IMR-90 (cell line): ENCODE data around the gene CIAO3. TPM values are rescaled to one million over a fixed set of nuclear protein-coding genes. Genes with fewer than 3 reads are reported as not detected.

ENCODE experiments used
- ATAC-seq: fragments of 200-7000 bp; cut with Tn5 transposase; 2 replicates; pipeline ENCODE4 v1.9.1; 2020; ENCODE audit warnings: low read depth, mild to moderate bottlenecking, moderate library complexity
- BruUV-seq: library from RNA; stranded (reverse); fragments of 400-500 nt; replicated peaks from 2 replicates; lab custom pipeline; 2021; lab: Mats Ljungman, UMichigan
- CTCF ChIA-PET: fragments of 300-600 bp; formaldehyde crosslinking; extraction: SDS; loops from one replicate; lab custom pipeline; 2021; ENCODE audit warnings: antibody characterized with exemption; lab: Yijun Ruan, JAX
- POLR2A ChIA-PET: fragments of 300-600 bp; sonication (Branson Sonifier 250); formaldehyde crosslinking; loops from one replicate; lab custom pipeline; 2022; ENCODE audit warnings: antibody characterized with exemption; ENCODE audit not compliant: unreplicated experiment; lab: Charles Lee
- DNase-seq: peaks from one replicate; pipeline ENCODE4 v3.0.0; 2013
- H2AFZ ChIP-seq: replicated peaks from 2 replicates; pipeline ENCODE3; 2013; ENCODE audit warnings: low read length, mild to moderate bottlenecking; ENCODE audit not compliant: poor library complexity
- H2AK5ac ChIP-seq: 2 replicates; pipeline ENCODE4 v1.6.1; 2013; ENCODE audit warnings: low read depth, low read length, inconsistent platforms
- H2AK9ac ChIP-seq: replicated peaks from 2 replicates; pipeline ENCODE3; 2013; ENCODE audit warnings: mild to moderate bottlenecking, low read depth, low read length, moderate library complexity; ENCODE audit not compliant: poor library complexity
- H2BK120ac ChIP-seq: 2 replicates; pipeline ENCODE4 v1.6.1; 2013; ENCODE audit warnings: low read depth, low read length, inconsistent platforms
- H2BK15ac ChIP-seq: 3 replicates; pipeline ENCODE4 v1.6.1; 2013; ENCODE audit warnings: low read depth, low read length, inconsistent platforms
- H2BK20ac ChIP-seq: 2 replicates; pipeline ENCODE4 v1.6.1; 2013; ENCODE audit warnings: low read depth, mild to moderate bottlenecking, inconsistent platforms, low read length, moderate library complexity
- H2BK5ac ChIP-seq: 2 replicates; pipeline ENCODE4 v1.6.1; 2013; ENCODE audit warnings: mild to moderate bottlenecking, low read depth, low read length, inconsistent platforms; ENCODE audit not compliant: poor library complexity, severe bottlenecking
- H3K14ac ChIP-seq: replicated peaks from 2 replicates; pipeline ENCODE4 v1.6.1; 2013; ENCODE audit warnings: low read depth, low read length, inconsistent platforms
- H3K18ac ChIP-seq: 2 replicates; pipeline ENCODE4 v1.6.1; 2013; ENCODE audit warnings: low read depth, low read length, control low read depth
- H3K23ac ChIP-seq: 2 replicates; pipeline ENCODE4 v1.6.1; 2013; ENCODE audit warnings: low read depth, low read length, inconsistent platforms
- H3K27ac ChIP-seq: 2 replicates; pipeline ENCODE4 v1.5.1; 2013; ENCODE audit warnings: mild to moderate bottlenecking, control low read depth, low read length; ENCODE audit not compliant: insufficient read depth
- H3K27me3 ChIP-seq: 2 replicates; pipeline ENCODE4 v1.6.1; 2013; ENCODE audit warnings: low read length; ENCODE audit not compliant: control insufficient read depth, insufficient read depth
- H3K36me3 ChIP-seq: 2 replicates; pipeline ENCODE4 v1.6.1; 2013; ENCODE audit warnings: low read length, mixed read lengths; ENCODE audit not compliant: control insufficient read depth, insufficient read depth
- H3K4ac ChIP-seq: 2 replicates; pipeline ENCODE4 v1.6.1; 2013; ENCODE audit warnings: low read depth, low read length, inconsistent platforms
- H3K4me1 ChIP-seq: 2 replicates; pipeline ENCODE4 v1.6.1; 2013; ENCODE audit warnings: low read length, mixed read lengths; ENCODE audit not compliant: control insufficient read depth, insufficient read depth
- H3K4me2 ChIP-seq: 2 replicates; pipeline ENCODE4 v1.6.1; 2013; ENCODE audit warnings: low read depth, mild to moderate bottlenecking, control low read depth, low read length, moderate library complexity
- H3K4me3 ChIP-seq: 2 replicates; pipeline ENCODE4 v1.5.1; 2013; ENCODE audit warnings: low read depth, mild to moderate bottlenecking, control low read depth, low read length, moderate library complexity; ENCODE audit not compliant: insufficient read depth
- H3K56ac ChIP-seq: 2 replicates; pipeline ENCODE4 v1.6.1; 2013; ENCODE audit warnings: low read length, inconsistent platforms; ENCODE audit not compliant: insufficient read depth; ENCODE audit errors: extremely low read depth
- H3K79me1 ChIP-seq, 2 experiments: 2 replicates each; pipeline ENCODE4 v1.6.1; 2013; ENCODE audit warnings: low read length in 2 of 2, inconsistent platforms in 1 of 2, low read depth in 1 of 2
- H3K9ac ChIP-seq: 2 replicates; pipeline ENCODE4 v1.6.1; 2013; ENCODE audit warnings: low read depth, low read length, control low read depth
- H3K9me1 ChIP-seq: 2 replicates; pipeline ENCODE4 v1.6.1; 2013; ENCODE audit warnings: low read length, inconsistent platforms; ENCODE audit not compliant: insufficient read depth
- H3K9me3 ChIP-seq: 2 replicates; pipeline ENCODE4 v1.6.1; 2013; ENCODE audit warnings: low read length; ENCODE audit not compliant: control insufficient read depth, insufficient read depth
- H4K20me1 ChIP-seq: 2 replicates; pipeline ENCODE4 v1.6.1; 2013; ENCODE audit warnings: low read length, inconsistent platforms; ENCODE audit not compliant: insufficient read depth
- H4K5ac ChIP-seq: 2 replicates; pipeline ENCODE4 v1.6.1; 2013; ENCODE audit warnings: mild to moderate bottlenecking, low read depth, low read length, control low read depth
- H4K8ac ChIP-seq, 2 experiments: 2 replicates each; pipeline ENCODE4 v1.6.1; 2013; ENCODE audit warnings: low read depth in 2 of 2, low read length in 2 of 2, control low read depth in 1 of 2, inconsistent platforms in 1 of 2
- H4K91ac ChIP-seq: 2 replicates; pipeline ENCODE4 v1.6.1; 2013; ENCODE audit warnings: low read depth, low read length, inconsistent platforms; ENCODE audit not compliant: insufficient read depth
- BHLHE40 ChIP-seq: fragments of 150-350 bp; IDR thresholded peaks from 2 replicates; pipeline ENCODE4 v1.6.1; 2016; ENCODE audit warnings: mild to moderate bottlenecking, low read depth, low read length
- CEBPB ChIP-seq: IDR thresholded peaks from 2 replicates; pipeline ENCODE4 v1.6.1; 2012; ENCODE audit warnings: low read depth, low read length, improper control_type of control experiment
- CHD1 ChIP-seq: IDR thresholded peaks from 2 replicates; pipeline ENCODE4 v1.6.1; 2012; ENCODE audit warnings: low read depth, low read length, improper control_type of control experiment
- CTCF ChIP-seq: conservative IDR thresholded peaks from 2 replicates; pipeline ENCODE4 v1.5.1; 2012; ENCODE audit warnings: mild to moderate bottlenecking, low read depth, low read length, improper control_type of control experiment
- FOS ChIP-seq: fragments of 150-350 bp; IDR thresholded peaks from 2 replicates; pipeline ENCODE4 v1.6.1; 2016; ENCODE audit warnings: low read depth, low read length
- POLR2A ChIP-seq: IDR thresholded peaks from 2 replicates; pipeline ENCODE4 v1.6.1; 2012; ENCODE audit warnings: mild to moderate bottlenecking, low read depth, low read length
- RAD21 ChIP-seq: IDR thresholded peaks from 2 replicates; pipeline ENCODE4 v1.6.1; 2012; ENCODE audit warnings: low read length, improper control_type of control experiment
- RFX5 ChIP-seq: IDR thresholded peaks from 2 replicates; pipeline ENCODE4 v1.8.0; 2012; ENCODE audit warnings: low read depth, mild to moderate bottlenecking, low read length, moderate library complexity
- WGBS, 2 experiments: methylation state at CpG; one replicate each; pipeline versions ENCODE4 v1.1.5 to v1.1.7; 2013; ENCODE audit warnings: missing lambda C conversion rate in 2 of 2; ENCODE audit not compliant: insufficient read length in 1 of 2; ENCODE audit errors: extremely low coverage in 2 of 2; 5-methylcytosine and 5-hydroxymethylcytosine counted together
- dilution Hi-C: fragments of 300-500 bp; cut with HindIII; formaldehyde crosslinking; loops from one replicate; pipeline ENCODE4 v1.14.3; 2018; ENCODE audit warnings: low sequenced_read_pairs; ENCODE audit not compliant: unreplicated experiment
- in situ Hi-C: fragments of 300-500 bp; cut with MboI; formaldehyde crosslinking; loops from 3 replicates; pipeline ENCODE4 v1.14.3; 2019; ENCODE audit warnings: low sequenced_read_pairs, inconsistent platforms, mixed read lengths
- intact Hi-C: fragments of 100-400 bp; cut with micrococcal nuclease; formaldehyde crosslinking; loops from 2 replicates; pipeline ENCODE4 v1.10.0; 2022
- polyA plus RNA-seq, 3 experiments: library from polyadenylated mRNA; depleted of rRNA; stranded (reverse); fragments of >200 nt; gene quantifications; 2 replicates each; pipeline ENCODE4 v1.2.3, GENCODE V29; 2012; ENCODE audit warnings: low replicate concordance in 1 of 3
- total RNA-seq: library from RNA; depleted of rRNA; stranded (reverse); fragments of >200 nt; gene quantifications from 2 replicates; pipeline ENCODE4 v1.2.3, GENCODE V29; 2012

CIAO3 gene
- total and polyA plus RNA-seq, 2 of the 4 experiments (the other 2 are of a cell fraction): 17.0 to 20.2 TPM

DNA sequence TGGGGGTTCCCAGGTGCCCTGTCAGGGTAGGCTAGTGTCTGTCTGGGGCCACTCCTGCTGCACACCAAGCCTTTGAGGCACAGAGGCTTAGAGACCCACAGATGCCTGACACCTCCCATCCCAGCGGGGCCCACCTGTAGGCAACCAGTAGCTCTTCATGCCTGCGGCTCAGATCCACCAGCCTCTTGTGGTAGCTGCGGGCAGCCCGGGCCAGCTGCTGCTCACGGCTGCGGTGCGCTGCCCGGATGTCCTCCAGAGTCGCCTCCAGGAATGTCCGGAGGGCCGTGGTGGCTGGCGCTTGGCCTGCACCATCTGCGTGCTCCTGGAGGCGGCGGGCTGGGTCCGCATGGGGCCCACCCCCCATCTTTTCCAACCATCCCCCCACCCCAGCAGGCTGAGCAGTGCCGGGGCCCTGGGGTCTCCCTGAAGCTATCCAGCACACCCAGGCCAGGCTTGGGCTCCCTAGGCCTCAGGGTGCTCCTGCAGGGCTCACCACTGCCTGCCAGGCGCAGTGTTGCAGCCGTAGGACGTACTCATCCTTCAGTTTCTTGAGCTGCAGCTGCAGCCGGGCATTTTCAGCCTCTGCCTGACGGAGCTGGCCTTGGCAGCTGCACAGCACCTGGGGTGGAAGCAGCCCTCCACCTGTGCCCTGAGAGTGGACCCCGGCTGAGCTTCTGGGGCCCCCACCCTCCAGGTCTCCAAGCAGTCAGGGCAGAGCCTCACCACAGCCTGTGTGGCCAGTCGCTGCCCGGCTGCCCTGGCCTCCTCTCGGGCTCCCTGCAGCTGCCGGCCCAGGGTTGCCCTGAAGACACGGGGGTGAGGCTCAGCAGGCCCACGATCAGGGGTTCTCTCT lies 16.4 kb downstream of the CIAO3 start:
- H3K9me3 ChIP-seq: no peaks in the 10 kb centered on the region
- peaks cover 1% of the 10 kb centered on the region; the same call in 1 of the 2 replicates for H3K36me3 ChIP-seq
- H3K79me1 ChIP-seq: peaks cover 4 to 8% of the 10 kb centered on the region in 2 experiments; a peak in 2 of 4 replicates
- H3K23ac ChIP-seq: no peak overlapping the region
- TF ChIP-seq BHLHE40: no peak
- TF ChIP-seq FOS: no peak
- no peak for TF ChIP-seq CHD1
- TF ChIP-seq RFX5: no peak
- no peak for TF ChIP-seq POLR2A
- no peak for TF ChIP-seq CEBPB
- no peak for TF ChIP-seq RAD21
- TF ChIP-seq CTCF: no peak
- peaks cover 2% of the 10 kb centered on the region; the same call in 1 of the 2 replicates for H3K9me1 ChIP-seq
- dilution Hi-C loops: no loop called here
- no peak overlapping the region for H2AK5ac ChIP-seq
- no peak overlapping the region for H2BK20ac ChIP-seq
- in situ Hi-C loops: loop anchor here (25.0 kb wide), 1 partner anchor 338 kb away; the partner anchor contains the start of gene SSTR5
- no peak overlapping the region for H3K14ac ChIP-seq
- H3K4ac ChIP-seq: no peak overlapping the region
- no peak overlapping the region for H2BK5ac ChIP-seq
- POLR2A ChIA-PET: no interaction called here
- no peak for ATAC-seq
- peaks cover 4% of the 10 kb centered on the region; the same call in 1 of the 2 replicates for H4K20me1 ChIP-seq
- no peak overlapping the region for H3K9ac ChIP-seq
- H4K8ac ChIP-seq: no peak overlapping the region
- H3K56ac ChIP-seq: no peak overlapping the region
- DNase-seq: no peak
- H2AFZ ChIP-seq: no peak overlapping the region
- no peak overlapping the region for H4K5ac ChIP-seq
- WGBS, 2 experiments: 83% methylated on average over 15 of the region's 29 CpGs; no CpG with 5 or more reads in 1 of the 2 experiments
- H3K27me3 ChIP-seq: no peaks in the 10 kb centered on the region
- no TSS peak for BruUV-seq
- no peak overlapping the region for H4K91ac ChIP-seq
- no peak overlapping the region for H2AK9ac ChIP-seq
- no peak overlapping the region for H3K4me2 ChIP-seq
- peaks cover 17% of the 10 kb centered on the region for H3K4me1 ChIP-seq
- H2BK120ac ChIP-seq: no peak overlapping the region
- intact Hi-C loops: loop anchor here (5.0 kb wide), 1 partner anchor 63 kb away; the partner anchor contains the start of genes CHTF18 and RPUSD1
- H2BK15ac ChIP-seq: no peak overlapping the region
- no peak overlapping the region for H3K27ac ChIP-seq
- CTCF ChIA-PET: no interaction called here
- H3K4me3 ChIP-seq: no peak overlapping the region
- H3K18ac ChIP-seq: no peak overlapping the region
